Measurements from ENCODE around the gene ELAVL2. TPM values are rescaled to one million over a fixed set of nuclear protein-coding genes. Genes with fewer than 3 reads are reported as not detected.

The ELAVL2 gene
- total RNA-seq, 1 experiment from 2014 or later = 16.8 TPM

DNA sequence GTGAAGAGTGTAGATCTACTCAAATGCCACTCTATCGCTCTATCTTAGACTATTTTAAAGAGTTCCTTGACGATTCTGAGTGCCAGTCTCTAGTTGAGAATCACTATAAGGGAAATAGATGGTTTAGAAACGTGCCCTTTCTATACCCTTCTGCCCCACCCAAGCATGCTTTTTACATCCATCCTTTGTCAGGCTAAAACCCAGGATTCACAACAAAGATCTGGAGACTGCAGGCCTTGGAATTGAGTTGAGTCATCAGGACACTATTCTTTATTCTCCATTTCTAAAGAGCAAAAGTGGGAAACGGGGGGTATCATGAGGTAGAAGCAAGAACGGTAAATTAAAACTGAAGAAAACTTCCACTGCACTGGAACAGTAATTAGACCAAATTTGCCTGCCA is 48.7 kb downstream of the ELAVL2 start:
- no peak overlapping the region for H2BK12ac ChIP-seq (ENCODE audit: insufficient read length, low read depth, low read length)
- H3K23me2 ChIP-seq (ENCODE audit: insufficient read length, low read depth, low read length, poor library complexity, severe bottlenecking) = no peaks in the 10 kb centered on the region
- TF ChIP-seq, protein P1, sequence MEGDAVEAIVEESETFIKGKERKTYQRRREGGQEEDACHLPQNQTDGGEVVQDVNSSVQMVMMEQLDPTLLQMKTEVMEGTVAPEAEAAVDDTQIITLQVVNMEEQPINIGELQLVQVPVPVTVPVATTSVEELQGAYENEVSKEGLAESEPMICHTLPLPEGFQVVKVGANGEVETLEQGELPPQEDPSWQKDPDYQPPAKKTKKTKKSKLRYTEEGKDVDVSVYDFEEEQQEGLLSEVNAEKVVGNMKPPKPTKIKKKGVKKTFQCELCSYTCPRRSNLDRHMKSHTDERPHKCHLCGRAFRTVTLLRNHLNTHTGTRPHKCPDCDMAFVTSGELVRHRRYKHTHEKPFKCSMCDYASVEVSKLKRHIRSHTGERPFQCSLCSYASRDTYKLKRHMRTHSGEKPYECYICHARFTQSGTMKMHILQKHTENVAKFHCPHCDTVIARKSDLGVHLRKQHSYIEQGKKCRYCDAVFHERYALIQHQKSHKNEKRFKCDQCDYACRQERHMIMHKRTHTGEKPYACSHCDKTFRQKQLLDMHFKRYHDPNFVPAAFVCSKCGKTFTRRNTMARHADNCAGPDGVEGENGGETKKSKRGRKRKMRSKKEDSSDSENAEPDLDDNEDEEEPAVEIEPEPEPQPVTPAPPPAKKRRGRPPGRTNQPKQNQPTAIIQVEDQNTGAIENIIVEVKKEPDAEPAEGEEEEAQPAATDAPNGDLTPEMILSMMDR (conservative IDR thresholded peaks at IDR 0.05) = no peak
- no peak overlapping the region for H3T11ph ChIP-seq (ENCODE audit: low read length)
- no peak overlapping the region for H4K91ac ChIP-seq (ENCODE audit: insufficient read length, low read depth, low read length)
- no peak overlapping the region for H2AFZ ChIP-seq (ENCODE audit: low read length)
- H3K23ac ChIP-seq (ENCODE audit: insufficient read length, low read depth, low read length) = no peak overlapping the region
- H3K79me2 ChIP-seq (ENCODE audit: insufficient read depth, low read length) = peaks cover 42% of the 10 kb centered on the region; the same call in 1 of the 2 replicates
- no peak overlapping the region for H2BK5ac ChIP-seq (ENCODE audit: insufficient read length, low read length)
- H3K4me2 ChIP-seq (ENCODE audit: insufficient read depth, insufficient read length, low read length) = peak overlapping the region; percentile 31
- no peak overlapping the region for H3K56ac ChIP-seq (ENCODE audit: insufficient read length, low read depth, low read length)
- no peaks in the 10 kb centered on the region for H3K27me3 ChIP-seq (ENCODE audit: insufficient read depth, low read length)
- Mint-ChIP-seq H3K4me3 (peak overlapping the region; percentile 16 to 25; a peak in 3 of 5 replicates), H3K36me3 (ENCODE audit: insufficient read depth in 1 of 3, low read depth in 3 of 3) (0 out of 7 replicates have a peak, but pooled peaks cover 0 to 3% (median 0%) of the 10 kb centered on the region in 3 experiments), H3K27ac (peak overlapping the region; percentile 75 to 92 (median 87)), H3K4me1 (peaks cover 75 to 80% of the 10 kb centered on the region in 2 experiments), H3K27me3 (ENCODE audit: low read depth) (no peaks in the 10 kb centered on the region), H3K9me3 (no peaks in the 10 kb centered on the region)
- H2BK15ac ChIP-seq (ENCODE audit: low read depth, low read length) = no peak overlapping the region
- peak overlapping the region; percentile 85 for H3K27ac ChIP-seq (ENCODE audit: insufficient read length, low read depth, low read length)
- no peak overlapping the region for H3K4ac ChIP-seq (ENCODE audit: low read depth, low read length)
- no peaks in the 10 kb centered on the region for H4K20me1 ChIP-seq (ENCODE audit: control insufficient read depth, insufficient read depth, insufficient read length)
- H3K14ac ChIP-seq (ENCODE audit: insufficient read depth, low read length) = no peak overlapping the region
- no peak overlapping the region for H3K9ac ChIP-seq (ENCODE audit: extremely low read depth, insufficient read length, low read length)
- peaks cover 28% of the 10 kb centered on the region; the same call in 1 of the 2 replicates for H3K4me1 ChIP-seq (ENCODE audit: insufficient read depth, low read length)
- no peak overlapping the region for H2BK20ac ChIP-seq (ENCODE audit: low read depth, low read length, poor library complexity, severe bottlenecking)
- peak overlapping the region; percentile 46 for H2AK5ac ChIP-seq (ENCODE audit: insufficient read length, low read length)
- H3K9me3 ChIP-seq (ENCODE audit: control insufficient read depth, low read depth, low read length) = no peaks in the 10 kb centered on the region
- WGBS (ENCODE audit: extremely low coverage, insufficient read length, low lambda C conversion rate) = no CpG with 5 or more reads among the region's 5 CpGs
- H2BK120ac ChIP-seq (ENCODE audit: low read depth, low read length, poor library complexity, severe bottlenecking) = no peak overlapping the region
- no peak for DNase-seq
- H3K79me1 ChIP-seq (ENCODE audit: insufficient read depth, low read depth, low read length, poor library complexity, severe bottlenecking) = no peaks in the 10 kb centered on the region
- no peak overlapping the region for H4K5ac ChIP-seq (ENCODE audit: insufficient read length, low read depth, low read length)
- H3K18ac ChIP-seq (ENCODE audit: insufficient read length, low read depth, low read length) = no peak overlapping the region
- H4K8ac ChIP-seq (replicated peaks; ENCODE audit: insufficient read length, low read depth, low read length) = no peak overlapping the region
